ENCODE measurements around the gene TMEM273. TPM values are rescaled to one million over a fixed set of nuclear protein-coding genes. Genes with fewer than 3 reads are reported as not detected.

The TMEM273 gene
- total and polyA plus RNA-seq, 9 donors = 1.5 to 25.2 (median 5.0) TPM

GRCh38 chr10:49205206-49205605 lies 17.0 kb upstream of the TMEM273 start:
- WGBS, 3 donors = 56 to 69% (median 61%) methylated on average over 3 of the region's 3 CpGs

DNA sequence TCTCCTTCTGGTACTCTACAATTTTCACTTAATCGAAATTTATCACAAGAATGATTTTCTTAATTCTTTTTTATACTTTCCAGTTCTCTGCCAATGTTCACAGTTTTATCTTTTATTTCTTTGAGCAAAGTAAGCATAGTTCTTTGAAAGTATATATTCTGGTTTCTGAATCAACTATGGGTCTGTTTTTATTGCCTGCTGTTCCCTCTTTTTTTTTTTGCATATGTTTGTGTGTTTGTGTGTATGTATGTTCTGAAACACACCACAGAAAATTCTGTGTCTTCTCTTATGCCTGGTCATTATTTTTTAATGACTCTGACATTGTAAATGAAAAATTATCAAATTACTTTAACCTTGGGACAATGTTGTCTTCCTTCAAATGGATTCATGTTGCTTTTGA lies 15.9 kb upstream of the TMEM273 start:
- Histone ChIP-seq H3K4me3 (no peak overlapping the region), H3K9me3 (no peaks in the 10 kb centered on the region), H3K27ac (no peak overlapping the region), H3K4me1 (ENCODE audit: insufficient read depth) (no peaks in the 10 kb centered on the region), H3K36me3 (no peaks in the 10 kb centered on the region), H3K27me3 (no peaks in the 10 kb centered on the region)
- WGBS, 3 donors = 68 to 78% (median 74%) methylated on average over 1 of the region's 1 CpG
- TF ChIP-seq POLR2A (IDR thresholded peaks at IDR 0.05) (no peak), EP300 (IDR thresholded peaks at IDR 0.05) (no peak)
- TF ChIP-seq, protein P1, sequence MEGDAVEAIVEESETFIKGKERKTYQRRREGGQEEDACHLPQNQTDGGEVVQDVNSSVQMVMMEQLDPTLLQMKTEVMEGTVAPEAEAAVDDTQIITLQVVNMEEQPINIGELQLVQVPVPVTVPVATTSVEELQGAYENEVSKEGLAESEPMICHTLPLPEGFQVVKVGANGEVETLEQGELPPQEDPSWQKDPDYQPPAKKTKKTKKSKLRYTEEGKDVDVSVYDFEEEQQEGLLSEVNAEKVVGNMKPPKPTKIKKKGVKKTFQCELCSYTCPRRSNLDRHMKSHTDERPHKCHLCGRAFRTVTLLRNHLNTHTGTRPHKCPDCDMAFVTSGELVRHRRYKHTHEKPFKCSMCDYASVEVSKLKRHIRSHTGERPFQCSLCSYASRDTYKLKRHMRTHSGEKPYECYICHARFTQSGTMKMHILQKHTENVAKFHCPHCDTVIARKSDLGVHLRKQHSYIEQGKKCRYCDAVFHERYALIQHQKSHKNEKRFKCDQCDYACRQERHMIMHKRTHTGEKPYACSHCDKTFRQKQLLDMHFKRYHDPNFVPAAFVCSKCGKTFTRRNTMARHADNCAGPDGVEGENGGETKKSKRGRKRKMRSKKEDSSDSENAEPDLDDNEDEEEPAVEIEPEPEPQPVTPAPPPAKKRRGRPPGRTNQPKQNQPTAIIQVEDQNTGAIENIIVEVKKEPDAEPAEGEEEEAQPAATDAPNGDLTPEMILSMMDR (IDR thresholded peaks at IDR 0.05) = no peak
- intact Hi-C loops (cut with DNase I) = no loop called here
- no peak for DNase-seq

More at GRCh38 chr10:49205206-49205605, 17.0 kb upstream of the TMEM273 start:
- Histone ChIP-seq H3K27me3 (no peaks in the 10 kb centered on the region), H3K4me3 (no peak overlapping the region), H3K9me3 (no peaks in the 10 kb centered on the region), H3K36me3 (no peaks in the 10 kb centered on the region), H3K27ac (no peak overlapping the region), H3K4me1 (ENCODE audit: insufficient read depth) (no peaks in the 10 kb centered on the region)
- intact Hi-C loops (cut with DNase I) = no loop called here
- DNase-seq = no peak
- TF ChIP-seq, protein P1 (IDR thresholded peaks at IDR 0.05) = no peak
- TF ChIP-seq EP300 (IDR thresholded peaks at IDR 0.05) (no peak), POLR2A (IDR thresholded peaks at IDR 0.05) (no peak)

DNA sequence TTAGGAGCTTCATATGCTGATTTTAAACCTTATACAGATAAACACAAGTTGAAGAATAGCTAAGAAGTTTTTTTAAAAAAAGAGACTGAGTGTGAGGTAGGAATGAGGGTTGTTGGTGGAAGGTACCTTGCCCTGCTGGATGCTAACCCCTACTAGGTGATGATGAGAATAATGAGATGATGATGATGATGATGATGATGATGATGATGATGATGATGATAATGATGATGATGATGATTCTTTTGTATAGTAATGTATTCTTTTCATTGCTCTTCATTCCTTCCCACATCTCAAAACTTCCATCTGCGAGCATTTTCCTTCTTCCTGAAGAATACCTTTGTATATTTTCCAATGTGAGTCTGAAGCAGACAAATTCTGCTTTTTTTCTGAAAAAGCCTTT lies 14.1 kb upstream of the TMEM273 start:
- no peak for DNase-seq
- Histone ChIP-seq H3K36me3 (no peaks in the 10 kb centered on the region), H3K4me3 (no peak overlapping the region), H3K27ac (no peak overlapping the region), H3K27me3 (no peaks in the 10 kb centered on the region), H3K4me1 (ENCODE audit: insufficient read depth) (no peaks in the 10 kb centered on the region), H3K9me3 (no peaks in the 10 kb centered on the region)
- 72 to 92% (median 91%) methylated on average over 1 of the region's 1 CpG for WGBS, 3 donors
- TF ChIP-seq EP300 (IDR thresholded peaks at IDR 0.05) (no peak), POLR2A (IDR thresholded peaks at IDR 0.05) (no peak)
- TF ChIP-seq, protein P1 (IDR thresholded peaks at IDR 0.05) = no peak
- intact Hi-C loops (cut with DNase I) = no loop called here

- no peak for DNase-seq
- TF ChIP-seq, protein P1 (IDR thresholded peaks at IDR 0.05) = no peak
- TF ChIP-seq EP300 (IDR thresholded peaks at IDR 0.05) (no peak), POLR2A (IDR thresholded peaks at IDR 0.05) (no peak)
- Histone ChIP-seq H3K4me3 (no peak overlapping the region), H3K36me3 (no peaks in the 10 kb centered on the region), H3K4me1 (ENCODE audit: insufficient read depth) (no peaks in the 10 kb centered on the region), H3K9me3 (no peaks in the 10 kb centered on the region), H3K27ac (no peak overlapping the region), H3K27me3 (no peaks in the 10 kb centered on the region)
- WGBS, 3 donors = 25 to 30% (median 25%) methylated on average over 2 of the region's 2 CpGs
- intact Hi-C loops (cut with DNase I) = no loop called here
These were observed 12.7 kb upstream of the TMEM273 start for GRCh38 chr10:49200854-49201253.

All from ovary (tissue), 9 donors.